GM12892 (cell line): ENCODE results near the gene KLRC2.
"Not testable (repeated sequence)": the region's sequence is repeated elsewhere in the genome, so short reads cannot be mapped to it uniquely, and the experiment has no call there.

Experiments
- DNase-seq: peaks from one replicate; pipeline ENCODE4 v3.0.0; 2011; ENCODE audit not compliant: insufficient read length
- FAIRE-seq: peaks from 2 replicates; lab custom pipeline; 2011; peaks lifted over from hg19 to GRCh38; lab: Jason Lieb, UNC
- POLR2A ChIP-seq: IDR thresholded peaks from 2 replicates; pipeline ENCODE4 v1.6.1; 2011; ENCODE audit warnings: low read depth, low read length, control low read depth
- POLR2AphosphoS5 ChIP-seq: IDR thresholded peaks from 2 replicates; pipeline ENCODE4 v1.6.1; 2011; ENCODE audit warnings: low read depth, low read length, control low read depth
- TAF1 ChIP-seq: IDR thresholded peaks from 2 replicates; pipeline ENCODE4 v1.6.1; 2011; ENCODE audit warnings: low read depth, mild to moderate bottlenecking, control low read depth, low read length, borderline replicate concordance

KLRC2 gene

GRCh38 chr12:10393291-10393690, 42.5 kb downstream of the KLRC2 start:
- TF ChIP-seq POLR2AphosphoS5 (no peak), POLR2A (no peak), TAF1 (no peak)
- FAIRE-seq, result no peak
- DNase-seq, result no peak

GRCh38 chr12:10392394-10392930, 43.3 kb downstream of the KLRC2 start:
- FAIRE-seq, result peak; percentile 82
- TF ChIP-seq POLR2AphosphoS5 (no peak), POLR2A (no peak), TAF1 (no peak)
- DNase-seq, result no peak

GRCh38 chr12:10390991-10391390, 44.8 kb downstream of the KLRC2 start:
- DNase-seq, FAIRE-seq: not testable (repeated sequence)

- FAIRE-seq (no peak), DNase-seq (no peak)
- TF ChIP-seq POLR2A (no peak), TAF1 (no peak)
Measured at GRCh38 chr12:10389904-10390303, 45.9 kb downstream of the KLRC2 start, which contains the start of gene KLRK1. TSS of gene KLRK1 (minus strand) at chr12:10390041. CDS start at chr12:10388810, 1,231 bp downstream.

- DNase-seq, result no peak
- TF ChIP-seq POLR2A (no peak), TAF1 (no peak), POLR2AphosphoS5 (no peak)
- FAIRE-seq, result no peak
Measured at GRCh38 chr12:10388624-10389413, 47.0 kb downstream of the KLRC2 start.

GRCh38 chr12:10387498-10387897, 48.3 kb downstream of the KLRC2 start:
- not testable (repeated sequence) for DNase-seq, FAIRE-seq

- TF ChIP-seq POLR2AphosphoS5, result no peak
- TF ChIP-seq TAF1, result no peak
- TF ChIP-seq POLR2A, result no peak
- FAIRE-seq, result no peak
- no peak for DNase-seq
Measured at GRCh38 chr12:10386857-10387256, 49.0 kb downstream of the KLRC2 start.

- DNase-seq (no peak), FAIRE-seq (no peak)
Measured at GRCh38 chr12:10385166-10385613, 50.6 kb downstream of the KLRC2 start.

GRCh38 chr12:10384191-10384590, 51.6 kb downstream of the KLRC2 start:
- DNase-seq, result no peak
- no peak for FAIRE-seq
- no peak for TF ChIP-seq POLR2AphosphoS5
- no peak for TF ChIP-seq POLR2A
- no peak for TF ChIP-seq TAF1

More at GRCh38 chr12:10385166-10385613, 50.6 kb downstream of the KLRC2 start:
- TF ChIP-seq POLR2A, result no peak

- TF ChIP-seq POLR2A (no peak), POLR2AphosphoS5 (no peak), TAF1 (no peak)
- FAIRE-seq (no peak), DNase-seq (no peak)
Measured at GRCh38 chr12:10381928-10382628, 53.7 kb downstream of the KLRC2 start.
